ENCODE results near the gene DLGAP1. TPM values are rescaled to one million over a fixed set of nuclear protein-coding genes. Genes with fewer than 3 reads are reported as not detected.

DLGAP1 gene
- total and polyA plus RNA-seq, 3 donors from 2014 or later: 18.6 to 93.8 (median 69.1) TPM

DNA sequence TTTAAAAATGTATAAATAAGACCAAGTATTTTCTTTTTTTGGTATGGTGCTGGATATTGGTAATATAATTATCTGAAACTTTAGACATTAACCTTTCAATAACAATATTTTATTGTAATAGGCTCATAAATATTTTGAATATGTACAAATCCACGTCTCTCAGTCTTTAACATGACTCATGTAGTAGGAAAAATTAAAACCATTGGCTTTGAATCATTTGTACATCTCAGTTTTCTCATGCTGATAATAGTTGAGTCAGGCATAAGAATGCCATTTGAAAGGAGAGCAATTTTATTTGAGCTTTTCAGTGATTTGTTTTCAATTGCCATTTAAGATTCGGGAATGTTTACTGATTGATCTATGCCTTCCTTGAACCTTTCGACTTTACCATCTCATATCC is 640.3 kb downstream of the DLGAP1 start:
- 90 to 97% methylated on average over 3 of the region's 3 CpGs for WGBS, 2 donors
- TF ChIP-seq, protein P1, sequence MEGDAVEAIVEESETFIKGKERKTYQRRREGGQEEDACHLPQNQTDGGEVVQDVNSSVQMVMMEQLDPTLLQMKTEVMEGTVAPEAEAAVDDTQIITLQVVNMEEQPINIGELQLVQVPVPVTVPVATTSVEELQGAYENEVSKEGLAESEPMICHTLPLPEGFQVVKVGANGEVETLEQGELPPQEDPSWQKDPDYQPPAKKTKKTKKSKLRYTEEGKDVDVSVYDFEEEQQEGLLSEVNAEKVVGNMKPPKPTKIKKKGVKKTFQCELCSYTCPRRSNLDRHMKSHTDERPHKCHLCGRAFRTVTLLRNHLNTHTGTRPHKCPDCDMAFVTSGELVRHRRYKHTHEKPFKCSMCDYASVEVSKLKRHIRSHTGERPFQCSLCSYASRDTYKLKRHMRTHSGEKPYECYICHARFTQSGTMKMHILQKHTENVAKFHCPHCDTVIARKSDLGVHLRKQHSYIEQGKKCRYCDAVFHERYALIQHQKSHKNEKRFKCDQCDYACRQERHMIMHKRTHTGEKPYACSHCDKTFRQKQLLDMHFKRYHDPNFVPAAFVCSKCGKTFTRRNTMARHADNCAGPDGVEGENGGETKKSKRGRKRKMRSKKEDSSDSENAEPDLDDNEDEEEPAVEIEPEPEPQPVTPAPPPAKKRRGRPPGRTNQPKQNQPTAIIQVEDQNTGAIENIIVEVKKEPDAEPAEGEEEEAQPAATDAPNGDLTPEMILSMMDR (IDR thresholded peaks at IDR 0.05): no peak
- TF ChIP-seq POLR2A (IDR thresholded peaks at IDR 0.05): no peak
- no peak overlapping the region for H3K27ac ChIP-seq
- no peak for DNase-seq
- no peaks in the 10 kb centered on the region for H3K4me1 ChIP-seq
- intact Hi-C loops (cut with DNase I; ENCODE audit: low total_unique reads): no loop called here
- no peak overlapping the region for H3K4me3 ChIP-seq
- no peaks in the 10 kb centered on the region for H3K9me3 ChIP-seq
- H3K27me3 ChIP-seq: no peaks in the 10 kb centered on the region
- H3K36me3 ChIP-seq (ENCODE audit: low read depth, missing control alignments): no peaks in the 10 kb centered on the region

DNA sequence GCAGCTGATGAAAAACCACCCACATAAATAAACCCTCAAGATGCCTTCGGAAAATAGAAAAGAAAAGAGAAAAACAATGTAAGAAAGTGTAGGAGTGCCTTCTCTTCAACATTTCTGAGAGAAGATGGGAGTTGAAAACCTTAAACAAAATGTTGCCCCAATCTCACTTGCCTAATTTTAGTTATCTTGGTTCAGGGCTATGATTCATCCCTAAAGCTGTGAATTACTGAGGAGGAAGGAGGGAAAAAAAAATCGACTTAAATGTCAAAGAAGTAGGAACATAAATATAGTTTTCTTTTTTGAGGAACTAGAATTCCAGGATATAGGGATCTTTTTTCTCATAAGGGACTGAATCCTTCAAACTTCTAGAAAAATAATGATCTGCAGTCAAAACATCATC is 644.8 kb downstream of the DLGAP1 start:
- no peaks in the 10 kb centered on the region for H3K4me1 ChIP-seq
- H3K27me3 ChIP-seq: no peaks in the 10 kb centered on the region
- TF ChIP-seq, protein P1 (IDR thresholded peaks at IDR 0.05): no peak
- TF ChIP-seq POLR2A (IDR thresholded peaks at IDR 0.05): no peak
- no peak for DNase-seq
- intact Hi-C loops (cut with DNase I; ENCODE audit: low total_unique reads): no loop called here
- no peaks in the 10 kb centered on the region for H3K36me3 ChIP-seq (ENCODE audit: low read depth, missing control alignments)
- H3K4me3 ChIP-seq: no peak overlapping the region
- no peaks in the 10 kb centered on the region for H3K9me3 ChIP-seq
- H3K27ac ChIP-seq: no peak overlapping the region
- 37 to 62% methylated on average over 2 of the region's 2 CpGs for WGBS, 2 donors

DNA sequence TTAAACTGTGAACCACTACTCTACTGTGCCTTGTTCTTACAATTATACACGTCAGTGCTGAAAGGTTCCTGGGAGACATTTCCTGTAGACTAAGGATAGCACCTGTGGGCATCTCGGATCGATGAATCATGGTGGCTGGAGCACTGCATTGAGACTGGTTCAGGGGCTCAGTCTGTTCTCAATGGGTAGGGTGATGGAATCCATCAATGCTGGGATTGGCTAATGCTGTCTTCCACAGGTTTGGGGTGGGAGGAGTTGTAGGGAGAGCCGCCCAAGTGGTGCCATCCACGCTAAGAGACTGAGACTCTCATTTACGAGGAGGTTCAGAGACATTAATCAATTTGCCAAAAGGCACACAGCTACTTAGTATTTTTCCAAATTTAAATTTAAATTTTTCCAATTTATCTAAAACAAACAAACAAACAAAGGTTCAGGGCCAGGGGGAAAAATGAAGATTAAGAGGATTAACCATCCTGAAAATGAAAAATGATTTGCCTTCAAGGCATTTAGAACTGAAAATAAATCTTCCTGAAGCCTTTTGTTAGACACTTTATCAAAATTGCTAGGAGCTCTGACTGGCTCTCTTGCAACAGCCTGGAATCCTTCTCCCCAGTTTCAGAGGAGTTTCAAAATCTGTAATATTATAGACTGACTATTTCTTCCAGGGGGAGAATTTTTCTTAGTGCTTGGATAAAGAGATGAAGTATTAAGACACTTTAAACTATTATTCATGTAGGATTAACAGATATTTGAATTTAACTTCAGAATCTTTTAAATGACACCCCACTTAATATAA is 645.9 kb downstream of the DLGAP1 start:
- TF ChIP-seq, protein P1 (IDR thresholded peaks at IDR 0.05): no peak
- WGBS, 2 donors: 76 to 88% methylated on average over 6 of the region's 6 CpGs
- H3K36me3 ChIP-seq (ENCODE audit: low read depth, missing control alignments): no peaks in the 10 kb centered on the region
- no peak overlapping the region for H3K4me3 ChIP-seq
- H3K9me3 ChIP-seq: no peaks in the 10 kb centered on the region
- H3K4me1 ChIP-seq: no peaks in the 10 kb centered on the region
- no peak overlapping the region for H3K27ac ChIP-seq
- DNase-seq: no peak
- no peaks in the 10 kb centered on the region for H3K27me3 ChIP-seq
- intact Hi-C loops (cut with DNase I; ENCODE audit: low total_unique reads): no loop called here

DNA sequence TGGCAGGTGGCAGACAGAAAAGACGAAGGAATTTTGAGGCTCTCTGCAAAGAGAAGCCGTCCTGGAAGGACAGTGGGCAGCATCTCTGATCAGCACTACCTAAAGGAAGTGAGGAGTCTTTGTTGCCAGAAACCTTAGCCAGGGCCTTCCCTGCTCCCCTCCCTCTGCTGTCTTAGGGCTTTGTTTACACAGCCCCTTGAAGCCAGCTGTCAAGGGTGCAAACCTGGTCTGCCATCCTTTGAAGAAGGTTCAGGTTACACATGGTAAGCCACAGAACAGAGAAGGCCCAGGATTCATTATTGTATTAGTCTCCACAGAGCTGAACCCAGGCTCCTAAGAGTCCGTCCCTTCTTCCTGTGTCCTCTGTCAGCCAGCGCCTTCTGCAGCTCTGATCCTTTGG is 648.5 kb downstream of the DLGAP1 start:
- Histone ChIP-seq H3K27me3 (no peaks in the 10 kb centered on the region), H3K27ac (no peak overlapping the region), H3K4me3 (no peak overlapping the region), H3K4me1 (no peaks in the 10 kb centered on the region), H3K9me3 (no peaks in the 10 kb centered on the region), H3K36me3 (ENCODE audit: low read depth, missing control alignments) (no peaks in the 10 kb centered on the region)
- 79 to 85% methylated on average over 4 of the region's 4 CpGs for WGBS, 2 donors
- DNase-seq: no peak
- TF ChIP-seq, protein P1 (IDR thresholded peaks at IDR 0.05): no peak
- TF ChIP-seq POLR2A (IDR thresholded peaks at IDR 0.05): no peak
- intact Hi-C loops (cut with DNase I; ENCODE audit: low total_unique reads): no loop called here

DNA sequence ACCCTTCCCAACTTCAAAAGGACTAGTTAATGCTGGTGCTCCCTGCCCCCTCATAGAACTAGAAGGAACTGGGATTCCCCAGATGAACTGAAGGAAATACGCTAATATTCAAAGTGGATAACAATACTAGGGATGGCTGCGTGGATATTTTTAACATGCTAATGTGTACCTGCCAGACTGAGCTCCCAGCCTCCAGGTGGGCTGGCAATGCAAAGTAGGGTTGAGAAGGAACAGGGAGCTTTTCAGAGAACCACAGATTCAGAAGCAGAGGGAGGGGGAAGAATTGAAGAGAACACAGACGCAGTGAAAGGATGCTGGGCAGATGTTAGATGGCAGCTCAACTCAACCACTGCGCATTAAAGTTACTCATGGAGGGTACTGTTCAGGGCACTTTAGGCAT is 650.8 kb downstream of the DLGAP1 start:
- no peaks in the 10 kb centered on the region for H3K27me3 ChIP-seq
- H3K27ac ChIP-seq: no peak overlapping the region
- no peak for DNase-seq
- no peak overlapping the region for H3K4me3 ChIP-seq
- intact Hi-C loops (cut with DNase I; ENCODE audit: low total_unique reads): no loop called here
- H3K4me1 ChIP-seq: no peaks in the 10 kb centered on the region
- TF ChIP-seq, protein P1 (IDR thresholded peaks at IDR 0.05): no peak
- TF ChIP-seq POLR2A (IDR thresholded peaks at IDR 0.05): no peak
- 91 to 93% methylated on average over 4 of the region's 4 CpGs for WGBS, 2 donors
- H3K36me3 ChIP-seq (ENCODE audit: low read depth, missing control alignments): no peaks in the 10 kb centered on the region
- no peaks in the 10 kb centered on the region for H3K9me3 ChIP-seq

Measured in testis (tissue), 3 donors.